ENCODE measurements around the gene ASPN. TPM values are rescaled to one million over a fixed set of nuclear protein-coding genes. Genes with fewer than 3 reads are reported as not detected.
"Not testable (repeated sequence)": the region's sequence is repeated elsewhere in the genome, so short reads cannot be mapped to it uniquely, and the experiment has no call there.

The ASPN gene
- total RNA-seq, 1 donor from 2014 or later: 5.3 TPM

GRCh38 chr9:92423612-92424011, 58.7 kb downstream of the ASPN start:
- no peak for FAIRE-seq
- DNase-seq (ENCODE audit: low spot score in 2 of 2): no peak

GRCh38 chr9:92422611-92423338, 59.5 kb downstream of the ASPN start:
- no peak for DNase-seq (ENCODE audit: low spot score in 2 of 2)
- no peak for FAIRE-seq

- DNase-seq (ENCODE audit: low spot score in 2 of 2) (no peak), FAIRE-seq (no peak)
These were observed 67.7 kb downstream of the ASPN start for GRCh38 chr9:92414566-92414965.

GRCh38 chr9:92411157-92411556, 71.1 kb downstream of the ASPN start:
- not testable (repeated sequence) for FAIRE-seq; DNase-seq (ENCODE audit: low spot score in 2 of 2)

- FAIRE-seq: no peak
- no peak for DNase-seq (ENCODE audit: low spot score in 2 of 2)
These were observed 73.4 kb downstream of the ASPN start for GRCh38 chr9:92408747-92409478.

GRCh38 chr9:92407818-92408217, 74.5 kb downstream of the ASPN start:
- no peak for FAIRE-seq

GRCh38 chr9:92406477-92406876, 75.8 kb downstream of the ASPN start:
- FAIRE-seq (no peak), DNase-seq (ENCODE audit: low spot score in 2 of 2) (peak in 1 of 2 donors; percentile 7)

More at GRCh38 chr9:92407818-92408217, 74.5 kb downstream of the ASPN start:
- DNase-seq (ENCODE audit: low spot score in 2 of 2): no peak

Small RNA genes within 50 kb of the gene (small RNA-seq; reads per million reads assigned to genes)
- gene MIR4670: not detected

Other genes starting within 250 kb of the ASPN start
- gene IARS1, start 188.8 kb downstream of the ASPN start, total RNA-seq: 163 TPM
- gene NOL8, start 157.2 kb downstream of the ASPN start, total RNA-seq: 12.6 TPM
- gene CENPP, start 156.6 kb downstream of the ASPN start, total RNA-seq: 5.7 TPM
- 17.5 TPM for gene OGN, start 77.9 kb downstream of the ASPN start, total RNA-seq
- gene OMD, start 58.0 kb downstream of the ASPN start, total RNA-seq: 3.7 TPM
- 3.3 TPM for gene ECM2, start 53.5 kb upstream of the ASPN start, total RNA-seq
- gene IPPK, start 187.6 kb upstream of the ASPN start, total RNA-seq: 13.5 TPM